GM19099 (cell line): ENCODE results near the gene MT1X.

Experiments used
- POLR2A ChIP-seq: IDR thresholded peaks from 3 replicates; pipeline ENCODE4 v1.6.1; 2011; ENCODE audit warnings: low read depth; ENCODE audit not compliant: insufficient read length; ENCODE audit errors: extremely low read depth

MT1X gene

GRCh38 chr16:56713794-56714193, 31.5 kb downstream of the MT1X start:
- TF ChIP-seq POLR2A, result no peak

- no peak for TF ChIP-seq POLR2A
Observed at GRCh38 chr16:56715126-56715525, 32.9 kb downstream of the MT1X start.

GRCh38 chr16:56716761-56717160, 34.5 kb downstream of the MT1X start:
- no peak for TF ChIP-seq POLR2A

GRCh38 chr16:56722200-56722842, 40.1 kb downstream of the MT1X start:
- TF ChIP-seq POLR2A, result no peak

- TF ChIP-seq POLR2A, result no peak
Observed at GRCh38 chr16:56724191-56724590, 41.9 kb downstream of the MT1X start.

GRCh38 chr16:56726283-56726682, 44.0 kb downstream of the MT1X start:
- no peak for TF ChIP-seq POLR2A

- TF ChIP-seq POLR2A, result no peak
Observed at GRCh38 chr16:56726926-56727325, 44.7 kb downstream of the MT1X start.

GRCh38 chr16:56728027-56728426, 45.8 kb downstream of the MT1X start:
- TF ChIP-seq POLR2A, result no peak

GRCh38 chr16:56728980-56729734, 46.9 kb downstream of the MT1X start:
- no peak for TF ChIP-seq POLR2A

- TF ChIP-seq POLR2A, result peak; percentile 89
Observed at GRCh38 chr16:56729735-56730662, 47.7 kb downstream of the MT1X start, which contains the start of gene NUP93. Gene NUP93 (plus strand): TSS chr16:56730129. CDS start chr16:56748248, 18,119 bp downstream.

- TF ChIP-seq POLR2A, result no peak
Observed at GRCh38 chr16:56732366-56732765, 50.1 kb downstream of the MT1X start.

- TF ChIP-seq POLR2A, result no peak
Observed at GRCh38 chr16:56732832-56733231, 50.6 kb downstream of the MT1X start.
